Duodenal mucosa (tissue), 2 donors: Measurements from ENCODE around the gene SULT1C3.
"Not testable (repeated sequence)": the region's sequence is repeated elsewhere in the genome, so short reads cannot be mapped to it uniquely, and the experiment has no call there.

Experiments used
- H3K27ac ChIP-seq: one replicate; pipeline ENCODE4 v1.7.0; 2013; ENCODE audit warnings: low read depth, low read length
- H3K27me3 ChIP-seq, 2 donors: one replicate each; pipeline ENCODE4 v1.7.0; 2013; ENCODE audit warnings: low read length in 2 of 2, control low read depth in 1 of 2; ENCODE audit not compliant: insufficient read depth in 2 of 2, control insufficient read depth in 1 of 2
- H3K36me3 ChIP-seq, 2 donors: one replicate each; pipeline ENCODE4 v1.7.0; 2013; ENCODE audit warnings: low read length in 2 of 2, control low read depth in 1 of 2; ENCODE audit not compliant: insufficient read depth in 2 of 2, control insufficient read depth in 1 of 2
- H3K4me1 ChIP-seq, 2 donors: one replicate each; pipeline ENCODE4 v1.7.0; 2013; ENCODE audit warnings: low read length in 2 of 2, control low read depth in 1 of 2; ENCODE audit not compliant: insufficient read depth in 2 of 2, control insufficient read depth in 1 of 2
- H3K4me3 ChIP-seq, 2 donors: one replicate each; pipeline ENCODE4 v1.7.0; 2013; ENCODE audit warnings: low read length in 2 of 2, low read depth in 1 of 2
- H3K9ac ChIP-seq, 2 donors: one replicate each; pipeline ENCODE4 v1.7.0; 2013; ENCODE audit warnings: low read length in 2 of 2, low read depth in 1 of 2
- H3K9me3 ChIP-seq, 2 donors: one replicate each; pipeline ENCODE4 v1.7.0; 2013; ENCODE audit warnings: low read length in 2 of 2, control low read depth in 1 of 2; ENCODE audit not compliant: control insufficient read depth in 1 of 2

Gene SULT1C3

DNA sequence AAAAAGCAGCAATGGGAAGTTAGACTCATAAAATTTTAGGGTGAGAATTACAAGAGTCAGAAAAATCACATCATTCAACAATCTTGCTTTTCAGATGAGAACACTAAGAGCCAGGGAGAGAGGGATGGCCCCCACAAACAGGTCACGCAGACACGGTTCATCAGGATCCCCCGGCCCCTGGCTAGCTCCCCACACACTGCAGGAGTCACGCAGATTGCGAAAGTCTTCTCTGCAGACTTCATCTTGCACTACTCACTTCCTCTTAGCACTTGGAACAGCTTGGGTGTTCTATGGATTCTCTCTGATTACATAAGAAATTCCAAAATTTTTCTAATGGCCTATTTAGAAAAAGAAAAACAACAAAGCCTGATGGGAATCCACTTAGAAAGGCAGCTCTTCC lies 27.3 kb downstream of the SULT1C3 start:
- H3K36me3 ChIP-seq = no peaks in the 10 kb centered on the region
- no peaks in the 10 kb centered on the region for H3K9me3 ChIP-seq
- no peaks in the 10 kb centered on the region for H3K27me3 ChIP-seq
- H3K4me3 ChIP-seq = peak overlapping the region in 1 of 2 donors; percentile 32
- peak overlapping the region; percentile 59 for H3K27ac ChIP-seq
- H3K4me1 ChIP-seq = peaks cover 59 to 74% of the 10 kb centered on the region in 2 donors
- no peak overlapping the region for H3K9ac ChIP-seq

DNA sequence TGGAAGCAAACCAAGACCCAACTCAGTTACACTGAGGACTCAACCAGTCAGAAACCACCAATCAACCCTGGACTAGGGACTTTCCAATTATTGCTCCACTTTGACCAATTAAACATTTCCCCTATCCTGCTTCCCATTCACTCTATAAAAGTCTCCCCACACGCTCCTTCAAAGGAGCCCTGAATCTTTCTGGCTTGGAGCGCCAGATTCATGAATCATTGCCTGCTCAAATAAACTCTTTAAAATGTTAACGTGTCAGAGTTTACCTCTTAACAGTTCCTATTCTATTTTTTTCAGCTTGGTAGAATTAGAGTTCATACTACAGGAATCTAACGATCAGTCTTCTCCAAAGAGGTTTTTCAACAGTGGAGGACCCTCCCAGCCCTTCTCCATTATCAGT lies 28.2 kb downstream of the SULT1C3 start:
- no peaks in the 10 kb centered on the region for H3K36me3 ChIP-seq
- no peak overlapping the region for H3K9ac ChIP-seq
- H3K4me3 ChIP-seq = no peak overlapping the region
- H3K4me1 ChIP-seq = peaks cover 63 to 71% of the 10 kb centered on the region in 2 donors
- H3K27ac ChIP-seq = peak overlapping the region; percentile 59
- H3K27me3 ChIP-seq = no peaks in the 10 kb centered on the region
- H3K9me3 ChIP-seq = no peaks in the 10 kb centered on the region

DNA sequence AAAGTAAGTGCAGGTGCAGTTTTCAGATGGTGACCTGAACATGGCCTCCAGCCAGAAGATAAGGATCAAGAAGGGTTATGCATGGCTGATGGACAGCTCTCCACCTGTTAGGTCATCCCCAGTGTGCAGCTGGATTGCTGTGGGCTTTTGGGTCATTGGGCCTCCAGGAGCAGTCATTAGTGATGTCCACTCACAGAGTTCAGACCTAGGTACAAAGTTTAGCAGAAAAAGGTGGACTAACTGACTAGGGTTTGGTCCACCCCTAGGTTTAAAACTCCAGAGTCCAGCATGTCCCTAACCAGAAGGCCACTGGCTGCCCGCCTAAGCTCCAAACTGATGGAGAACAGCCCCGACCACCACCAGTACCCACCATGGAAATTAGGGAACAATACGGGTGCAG lies 30.6 kb downstream of the SULT1C3 start:
- Histone ChIP-seq H3K27ac (no peak overlapping the region), H3K9me3 (no peaks in the 10 kb centered on the region), H3K4me1 (peaks cover 63 to 64% of the 10 kb centered on the region in 2 donors), H3K9ac (no peak overlapping the region), H3K4me3 (peak overlapping the region in 1 of 2 donors; percentile 19), H3K36me3 (no peaks in the 10 kb centered on the region), H3K27me3 (no peaks in the 10 kb centered on the region)

GRCh38 chr2:108270768-108271506 lies 31.2 kb downstream of the SULT1C3 start:
- Histone ChIP-seq H3K9ac (peak overlapping the region; percentile 25 to 26), H3K36me3 (no peaks in the 10 kb centered on the region), H3K27me3 (no peaks in the 10 kb centered on the region), H3K9me3 (no peaks in the 10 kb centered on the region), H3K27ac (peak overlapping the region; percentile 80), H3K4me1 (peaks cover 59 to 60% of the 10 kb centered on the region in 2 donors), H3K4me3 (peak overlapping the region; percentile 53)

- H3K27ac ChIP-seq = peak overlapping the region; percentile 80
- H3K4me3 ChIP-seq = peak overlapping the region; percentile 53
- no peaks in the 10 kb centered on the region for H3K9me3 ChIP-seq
These were observed 32.0 kb downstream of the SULT1C3 start for GRCh38 chr2:108271691-108272253.

DNA sequence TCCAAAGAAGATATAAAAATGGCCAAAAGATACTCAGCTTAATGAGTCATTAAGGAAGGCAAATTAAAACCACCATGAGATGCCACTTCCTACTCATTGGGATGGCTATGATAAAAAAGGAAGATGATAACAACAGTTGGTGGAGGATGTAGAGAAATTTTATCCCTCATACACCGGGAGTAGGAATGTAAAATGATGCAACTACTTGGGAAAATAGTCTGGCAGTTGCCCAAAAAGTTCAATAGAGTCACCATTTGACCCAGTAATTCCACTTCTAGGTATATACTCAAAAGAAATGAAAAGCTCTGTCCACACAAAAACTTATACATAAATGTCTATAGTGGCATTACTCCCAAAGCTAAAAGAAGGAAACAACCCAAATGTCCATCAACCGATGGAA lies 38.9 kb downstream of the SULT1C3 start:
- Histone ChIP-seq H3K27me3 (no peaks in the 10 kb centered on the region), H3K27ac (no peak overlapping the region), H3K36me3 (no peaks in the 10 kb centered on the region), H3K9ac (no peak overlapping the region), H3K4me1 (peaks cover 13 to 16% of the 10 kb centered on the region in 2 donors), H3K9me3 (no peaks in the 10 kb centered on the region), H3K4me3 (no peak overlapping the region)

More at GRCh38 chr2:108271691-108272253, 32.0 kb downstream of the SULT1C3 start:
- Histone ChIP-seq H3K9ac (peak overlapping the region; percentile 26 to 45), H3K27me3 (no peaks in the 10 kb centered on the region), H3K4me1 (peaks cover 51 to 53% of the 10 kb centered on the region in 2 donors), H3K36me3 (no peaks in the 10 kb centered on the region)

- no peak overlapping the region for H3K4me3 ChIP-seq
- no peak overlapping the region for H3K27ac ChIP-seq
These were observed 39.7 kb downstream of the SULT1C3 start for GRCh38 chr2:108279468-108279867.

DNA sequence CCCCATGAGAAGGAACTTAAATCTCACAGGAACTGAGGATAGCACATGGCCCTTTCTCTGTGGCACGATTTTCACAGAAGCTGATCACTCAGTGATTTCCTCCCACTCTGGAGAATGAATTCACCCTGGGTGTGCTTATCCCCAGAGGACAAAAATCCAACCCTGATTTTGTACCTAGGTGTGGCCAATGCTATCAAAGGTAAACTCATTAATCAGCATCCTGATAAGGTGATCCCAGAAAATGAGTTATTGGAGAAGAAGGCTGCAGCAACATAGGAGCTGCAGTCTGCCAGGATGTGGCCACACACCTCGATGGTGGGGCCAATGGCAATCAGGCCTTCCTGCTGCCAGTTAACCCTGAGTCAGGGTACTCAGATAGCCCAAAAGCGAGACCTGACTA lies 40.7 kb downstream of the SULT1C3 start:
- Histone ChIP-seq H3K4me1 (peaks cover 13 to 22% of the 10 kb centered on the region in 2 donors), H3K27ac (no peak overlapping the region), H3K9me3 (no peaks in the 10 kb centered on the region)

More at GRCh38 chr2:108279468-108279867, 39.7 kb downstream of the SULT1C3 start:
- no peak overlapping the region for H3K9ac ChIP-seq
- H3K27me3 ChIP-seq = no peaks in the 10 kb centered on the region
- peaks cover 13 to 16% of the 10 kb centered on the region in 2 donors for H3K4me1 ChIP-seq
- no peaks in the 10 kb centered on the region for H3K36me3 ChIP-seq
- no peaks in the 10 kb centered on the region for H3K9me3 ChIP-seq

GRCh38 chr2:108284566-108284965 lies 44.8 kb downstream of the SULT1C3 start:
- H3K4me3 ChIP-seq, H3K27me3 ChIP-seq, H3K9me3 ChIP-seq, H3K27ac ChIP-seq, H3K9ac ChIP-seq, H3K36me3 ChIP-seq: not testable (repeated sequence)
- peaks cover 11 to 42% of the 10 kb centered on the region in 2 donors for H3K4me1 ChIP-seq

More for the DNA sequence above, 40.7 kb downstream of the SULT1C3 start:
- H3K36me3 ChIP-seq = no peaks in the 10 kb centered on the region
- H3K27me3 ChIP-seq = no peaks in the 10 kb centered on the region
- H3K9ac ChIP-seq = no peak overlapping the region
- peak overlapping the region in 1 of 2 donors; percentile 19 for H3K4me3 ChIP-seq

DNA sequence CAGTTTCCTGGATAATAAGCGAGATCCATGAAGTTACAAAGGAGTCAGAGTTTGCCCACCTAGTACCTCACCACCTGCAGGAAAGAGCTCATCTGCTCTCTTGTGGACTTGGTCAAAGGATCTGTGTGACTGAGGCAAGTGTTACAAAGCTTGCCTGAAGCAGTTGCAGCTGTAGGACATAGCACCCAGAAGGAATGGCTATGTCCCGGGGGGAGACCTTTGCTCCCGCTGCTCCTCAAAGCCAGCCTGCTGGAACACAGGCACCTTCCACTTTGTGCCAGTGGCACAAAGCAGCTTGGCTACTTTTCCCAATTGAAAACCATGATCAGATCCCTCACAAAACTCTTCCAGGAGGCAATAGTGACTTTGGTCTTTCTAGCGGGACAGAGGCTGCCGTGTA lies 45.8 kb downstream of the SULT1C3 start:
- Histone ChIP-seq H3K36me3 (no peaks in the 10 kb centered on the region), H3K4me1 (peaks cover 4 to 34% of the 10 kb centered on the region in 2 donors)

More for the DNA sequence above, 45.8 kb downstream of the SULT1C3 start:
- Histone ChIP-seq H3K9me3 (no peaks in the 10 kb centered on the region), H3K4me3 (peak overlapping the region in 1 of 2 donors; percentile 17), H3K9ac (no peak overlapping the region), H3K27ac (peak overlapping the region; percentile 0), H3K27me3 (no peaks in the 10 kb centered on the region)
